Chondrocyte (in vitro differentiated cells): ENCODE data around the gene TINAGL1. TPM values are rescaled to one million over a fixed set of nuclear protein-coding genes. Genes with fewer than 3 reads are reported as not detected.
"Not testable (repeated sequence)": the region's sequence is repeated elsewhere in the genome, so short reads cannot be mapped to it uniquely, and the experiment has no call there.

Source experiments
- DNase-seq: peaks from one replicate; pipeline ENCODE4 v3.0.0; 2021; ENCODE audit warnings: mixed read lengths, low spot score
- H3K27ac Mint-ChIP-seq: one replicate; pipeline ENCODE4 v1.8.0; 2021; ENCODE audit warnings: mild to moderate bottlenecking, moderate library complexity, mixed read lengths; ENCODE audit not compliant: unreplicated experiment
- H3K27me3 Mint-ChIP-seq: 2 replicates; pipeline ENCODE4 v1.8.0; 2021; ENCODE audit warnings: low read depth, mixed read lengths
- H3K36me3 Mint-ChIP-seq: 2 replicates; pipeline ENCODE4 v1.8.0; 2021; ENCODE audit warnings: low read depth, mixed read lengths
- H3K4me1 Mint-ChIP-seq: 2 replicates; pipeline ENCODE4 v1.8.0; 2021; ENCODE audit warnings: low read depth, mild to moderate bottlenecking, mixed read lengths
- H3K4me3 Mint-ChIP-seq: one replicate; pipeline ENCODE4 v1.8.0; 2021; ENCODE audit warnings: mild to moderate bottlenecking, moderate library complexity, mixed read lengths; ENCODE audit not compliant: unreplicated experiment
- H3K9me3 Mint-ChIP-seq: 2 replicates; pipeline ENCODE4 v1.8.0; 2021; ENCODE audit warnings: low read depth, mixed read lengths
- total RNA-seq: library from RNA; stranded (reverse); gene quantifications from 3 replicates; pipeline ENCODE4 v1.2.1, GENCODE V29; 2021
- TF ChIP-seq, protein P1 (sequence below): fragments of 200-600 bp; sonication (generic); IDR thresholded peaks from 2 replicates; pipeline ENCODE4 v1.5.0; 2021; ENCODE audit warnings: antibody characterized with exemption, mild to moderate bottlenecking, moderate library complexity

TINAGL1 gene
- total RNA-seq, 1 donor from 2014 or later: 154 TPM

DNA sequence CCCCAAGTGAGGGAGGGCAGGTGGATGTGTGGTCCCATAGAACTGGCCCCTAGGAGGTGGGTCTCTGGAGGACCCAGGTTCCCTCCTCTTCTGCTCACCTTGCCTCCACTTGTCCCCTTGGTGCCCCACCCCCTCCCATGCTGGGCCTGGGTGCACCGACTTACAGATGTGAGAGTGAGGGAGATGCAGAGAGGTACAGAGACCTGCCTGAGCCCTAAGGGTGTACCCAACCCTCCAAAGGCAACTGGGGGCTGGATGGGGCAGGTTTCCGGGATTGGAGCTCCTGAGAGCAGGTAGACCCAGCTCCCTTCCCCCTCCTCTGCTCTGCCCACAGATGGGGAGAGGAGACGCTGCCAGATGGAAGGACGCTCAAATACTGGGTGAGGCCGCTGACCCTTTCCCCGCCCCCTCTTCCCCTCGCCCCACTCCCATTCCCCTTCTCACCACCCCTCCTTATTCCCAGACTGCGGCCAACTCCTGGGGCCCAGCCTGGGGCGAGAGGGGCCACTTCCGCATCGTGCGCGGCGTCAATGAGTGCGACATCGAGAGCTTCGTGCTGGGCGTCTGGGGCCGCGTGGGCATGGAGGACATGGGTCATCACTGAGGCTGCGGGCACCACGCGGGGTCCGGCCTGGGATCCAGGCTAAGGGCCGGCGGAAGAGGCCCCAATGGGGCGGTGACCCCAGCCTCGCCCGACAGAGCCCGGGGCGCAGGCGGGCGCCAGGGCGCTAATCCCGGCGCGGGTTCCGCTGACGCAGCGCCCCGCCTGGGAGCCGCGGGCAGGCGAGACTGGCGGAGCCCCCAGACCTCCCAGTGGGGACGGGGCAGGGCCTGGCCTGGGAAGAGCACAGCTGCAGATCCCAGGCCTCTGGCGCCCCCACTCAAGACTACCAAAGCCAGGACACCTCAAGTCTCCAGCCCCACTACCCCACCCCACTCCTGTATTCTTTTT, 10.3 kb downstream of the TINAGL1 start:
- no peak for DNase-seq
- Mint-ChIP-seq H3K27me3 (no peaks in the 10 kb centered on the region), H3K4me1 (peaks cover 35% of the 10 kb centered on the region), H3K9me3 (no peaks in the 10 kb centered on the region), H3K36me3 (peaks cover 5% of the 10 kb centered on the region), H3K4me3 (no peak overlapping the region), H3K27ac (peak overlapping the region; percentile 54)
- TF ChIP-seq, protein P1, sequence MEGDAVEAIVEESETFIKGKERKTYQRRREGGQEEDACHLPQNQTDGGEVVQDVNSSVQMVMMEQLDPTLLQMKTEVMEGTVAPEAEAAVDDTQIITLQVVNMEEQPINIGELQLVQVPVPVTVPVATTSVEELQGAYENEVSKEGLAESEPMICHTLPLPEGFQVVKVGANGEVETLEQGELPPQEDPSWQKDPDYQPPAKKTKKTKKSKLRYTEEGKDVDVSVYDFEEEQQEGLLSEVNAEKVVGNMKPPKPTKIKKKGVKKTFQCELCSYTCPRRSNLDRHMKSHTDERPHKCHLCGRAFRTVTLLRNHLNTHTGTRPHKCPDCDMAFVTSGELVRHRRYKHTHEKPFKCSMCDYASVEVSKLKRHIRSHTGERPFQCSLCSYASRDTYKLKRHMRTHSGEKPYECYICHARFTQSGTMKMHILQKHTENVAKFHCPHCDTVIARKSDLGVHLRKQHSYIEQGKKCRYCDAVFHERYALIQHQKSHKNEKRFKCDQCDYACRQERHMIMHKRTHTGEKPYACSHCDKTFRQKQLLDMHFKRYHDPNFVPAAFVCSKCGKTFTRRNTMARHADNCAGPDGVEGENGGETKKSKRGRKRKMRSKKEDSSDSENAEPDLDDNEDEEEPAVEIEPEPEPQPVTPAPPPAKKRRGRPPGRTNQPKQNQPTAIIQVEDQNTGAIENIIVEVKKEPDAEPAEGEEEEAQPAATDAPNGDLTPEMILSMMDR: no peak

DNA sequence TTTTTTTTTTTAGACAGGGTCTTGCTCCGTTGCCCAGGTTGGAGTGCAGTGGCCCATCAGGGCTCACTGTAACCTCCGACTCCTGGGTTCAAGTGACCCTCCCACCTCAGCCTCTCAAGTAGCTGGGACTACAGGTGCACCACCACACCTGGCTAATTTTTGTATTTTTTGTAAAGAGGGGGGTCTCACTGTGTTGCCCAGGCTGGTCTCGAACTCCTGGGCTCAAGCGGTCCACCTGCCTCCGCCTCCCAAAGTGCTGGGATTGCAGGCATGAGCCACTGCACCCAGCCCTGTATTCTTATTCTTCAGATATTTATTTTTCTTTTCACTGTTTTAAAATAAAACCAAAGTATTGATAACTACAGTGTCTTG, 11.0 kb downstream of the TINAGL1 start:
- H3K9me3 Mint-ChIP-seq, H3K36me3 Mint-ChIP-seq, H3K4me3 Mint-ChIP-seq, DNase-seq, H3K27me3 Mint-ChIP-seq: not testable (repeated sequence)
- H3K27ac Mint-ChIP-seq: peak overlapping the region; percentile 89
- H3K4me1 Mint-ChIP-seq: peaks cover 42% of the 10 kb centered on the region

DNA sequence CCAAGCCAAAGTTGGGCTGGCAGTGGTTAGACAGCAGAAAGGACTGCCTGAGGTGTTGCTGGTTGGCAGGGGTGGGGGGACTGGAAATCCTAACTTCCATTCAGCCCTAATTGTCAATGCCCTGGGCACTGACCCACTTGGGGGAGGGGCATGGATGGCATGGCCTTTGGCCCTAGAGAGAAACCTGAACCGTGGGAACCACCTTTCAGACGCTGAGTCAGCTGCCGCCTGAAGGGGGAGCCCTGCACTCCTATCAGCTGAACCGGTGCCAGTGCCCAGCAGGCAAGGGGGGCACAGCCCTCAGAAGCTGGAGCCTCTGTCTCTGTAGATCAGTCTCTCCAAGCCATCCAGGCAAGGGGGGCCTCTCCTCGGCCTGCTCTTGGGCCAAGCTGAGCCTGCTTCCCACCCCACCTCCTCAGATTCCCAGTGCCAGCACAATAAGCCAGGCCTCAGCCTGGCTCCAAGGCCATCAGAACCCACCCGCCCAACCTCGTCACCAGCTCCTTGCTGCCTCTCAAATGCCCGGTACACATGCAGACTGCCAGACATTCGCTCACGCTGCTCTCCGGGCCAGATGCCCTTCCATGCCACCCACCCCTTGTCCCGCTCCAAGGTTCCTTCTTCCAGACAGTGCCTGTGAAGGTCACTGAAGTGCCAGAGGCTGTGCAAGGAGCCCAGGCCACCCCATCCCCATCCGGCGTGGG, 11.6 kb downstream of the TINAGL1 start:
- no peak for DNase-seq
- TF ChIP-seq, protein P1: peak; percentile 83
- Mint-ChIP-seq H3K27me3 (no peaks in the 10 kb centered on the region), H3K36me3 (peaks cover 5% of the 10 kb centered on the region), H3K4me3 (no peak overlapping the region), H3K9me3 (no peaks in the 10 kb centered on the region), H3K27ac (peak overlapping the region; percentile 89), H3K4me1 (peaks cover 42% of the 10 kb centered on the region)

DNA sequence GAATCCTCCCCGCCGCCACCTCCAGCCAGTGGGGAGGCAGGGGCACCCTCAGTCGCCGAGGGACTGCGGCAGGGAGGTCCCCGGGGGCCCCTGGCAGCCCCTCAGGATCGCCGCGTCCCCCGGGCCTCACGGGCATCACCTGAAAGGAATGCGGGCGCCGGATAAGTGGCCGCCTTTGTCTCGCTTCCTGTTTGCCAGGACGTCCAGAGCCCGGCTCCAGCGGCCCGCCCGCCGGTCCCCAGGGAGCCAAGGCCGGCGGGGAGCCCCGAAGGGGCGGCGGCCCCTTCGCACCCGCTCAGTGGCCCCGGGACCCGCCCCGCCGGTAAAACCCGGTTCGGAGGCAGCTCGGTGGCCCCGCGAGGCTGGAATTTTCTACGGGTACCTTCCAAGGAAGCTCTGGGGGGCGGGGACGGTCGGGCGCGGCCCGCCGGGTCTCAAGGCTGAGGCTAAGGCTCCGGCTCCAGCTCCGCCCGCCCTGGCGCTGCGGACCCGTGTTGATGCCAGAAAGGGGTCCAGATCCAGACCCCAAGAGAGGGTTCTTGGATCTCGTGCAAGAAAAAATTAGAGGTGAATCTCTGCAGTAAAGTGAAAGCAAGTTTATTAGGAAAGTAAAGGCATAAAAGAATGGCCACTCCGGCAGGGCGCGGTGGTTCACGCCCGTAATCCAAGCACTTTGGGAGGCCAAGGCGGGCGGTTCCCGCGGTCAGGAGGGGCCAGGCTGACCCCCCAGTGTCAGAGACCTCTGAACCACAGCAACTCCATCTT, 12.6 kb downstream of the TINAGL1 start:
- DNase-seq: no peak
- Mint-ChIP-seq H3K36me3 (peaks cover 2% of the 10 kb centered on the region), H3K4me1 (peaks cover 44% of the 10 kb centered on the region), H3K27me3 (no peaks in the 10 kb centered on the region), H3K9me3 (no peaks in the 10 kb centered on the region), H3K4me3 (no peak overlapping the region), H3K27ac (peak overlapping the region; percentile 77)
- TF ChIP-seq, protein P1: no peak

DNA sequence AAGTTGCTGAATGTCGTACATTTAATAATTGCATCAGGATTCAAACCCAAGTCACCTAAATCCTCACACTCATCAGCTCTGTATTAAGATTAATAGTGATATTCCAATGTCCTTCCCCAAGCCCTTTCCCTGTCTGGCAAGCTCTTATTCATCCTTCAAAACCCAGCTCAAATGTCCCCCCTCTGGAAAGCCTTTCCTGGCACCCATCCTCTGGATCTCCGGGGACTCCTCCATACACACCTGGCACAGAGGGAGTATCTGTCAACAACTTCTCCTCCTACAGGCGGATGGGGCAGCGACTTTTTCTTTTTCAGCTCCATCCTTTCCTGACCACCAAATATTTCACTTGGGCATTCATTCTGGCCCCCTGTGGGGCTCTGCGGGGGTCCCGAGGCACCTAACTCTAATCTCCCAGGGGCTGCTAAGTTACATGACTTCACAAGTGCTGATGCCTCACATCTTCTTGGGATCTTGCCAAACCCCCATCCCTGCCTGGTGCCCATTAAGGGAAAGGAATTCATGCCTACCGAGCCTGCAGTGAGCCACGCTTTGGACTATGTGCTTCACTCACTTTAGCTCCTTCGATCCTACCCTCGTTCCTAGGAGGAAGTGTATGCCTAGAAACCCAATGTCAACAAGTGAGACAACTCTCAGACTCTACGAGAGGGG, 15.2 kb downstream of the TINAGL1 start:
- TF ChIP-seq, protein P1: no peak
- Mint-ChIP-seq H3K4me1 (peaks cover 33% of the 10 kb centered on the region), H3K4me3 (no peak overlapping the region), H3K36me3 (no peaks in the 10 kb centered on the region), H3K27me3 (peaks cover 3% of the 10 kb centered on the region), H3K9me3 (no peaks in the 10 kb centered on the region), H3K27ac (peak overlapping the region; percentile 91)
- no peak for DNase-seq
